ENCODE data around the gene PHYKPL.

Gene PHYKPL

DNA sequence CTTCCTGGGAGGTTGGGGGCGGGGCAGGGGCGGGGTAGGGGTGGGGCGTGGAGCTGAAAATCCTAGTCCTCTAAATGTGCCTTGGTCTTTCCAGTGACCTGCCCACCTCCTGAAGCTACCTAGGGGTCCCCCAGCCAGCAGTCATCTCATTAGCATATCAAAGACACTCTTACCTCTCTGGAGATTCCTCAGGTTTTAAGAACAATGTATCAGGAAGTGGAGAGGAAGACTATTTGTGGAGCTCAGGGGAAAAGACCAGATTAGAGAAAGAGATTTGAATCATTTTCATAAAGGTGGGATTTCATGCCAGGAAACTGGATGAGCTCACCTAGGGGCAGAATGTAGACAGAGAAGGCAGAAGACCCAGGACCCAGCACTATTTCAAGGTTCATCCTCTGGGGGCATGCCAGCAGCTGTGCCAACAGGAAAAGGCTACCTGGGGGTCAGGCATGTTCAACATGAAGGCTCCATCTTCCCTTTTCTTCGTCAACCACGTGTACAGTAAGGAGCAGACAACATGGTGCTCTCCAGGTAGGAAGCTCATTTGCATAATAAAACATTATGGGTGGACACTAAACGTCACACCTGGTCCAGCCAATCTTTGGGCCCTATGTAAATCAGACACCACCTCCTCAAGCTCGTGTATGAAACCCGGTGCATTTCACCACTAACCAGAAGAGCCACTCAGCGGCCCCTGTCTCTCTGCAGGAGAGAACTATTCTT is 52.3 kb downstream of the PHYKPL start:
- DNase-seq: no peak

DNA sequence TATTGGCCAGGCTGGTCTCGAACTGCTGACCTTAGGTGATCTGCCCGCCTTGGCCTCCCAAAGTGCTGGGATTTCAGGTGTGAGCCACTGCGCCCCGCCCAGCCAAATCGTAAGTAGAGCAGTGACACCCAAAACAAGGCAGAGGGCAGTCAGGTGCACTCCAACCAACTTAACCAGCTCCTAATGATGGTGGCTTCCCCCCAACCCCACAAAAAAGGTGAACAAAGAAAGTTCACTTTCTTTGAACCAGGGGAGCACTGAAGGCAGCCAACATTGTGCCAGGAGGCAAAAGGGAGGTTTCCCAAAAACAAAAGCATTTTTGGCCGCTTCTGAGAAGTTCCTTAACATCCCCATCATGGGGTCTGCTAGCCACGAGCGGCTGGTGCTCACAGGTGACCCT is 55.0 kb downstream of the PHYKPL start:
- DNase-seq: no peak

DNA sequence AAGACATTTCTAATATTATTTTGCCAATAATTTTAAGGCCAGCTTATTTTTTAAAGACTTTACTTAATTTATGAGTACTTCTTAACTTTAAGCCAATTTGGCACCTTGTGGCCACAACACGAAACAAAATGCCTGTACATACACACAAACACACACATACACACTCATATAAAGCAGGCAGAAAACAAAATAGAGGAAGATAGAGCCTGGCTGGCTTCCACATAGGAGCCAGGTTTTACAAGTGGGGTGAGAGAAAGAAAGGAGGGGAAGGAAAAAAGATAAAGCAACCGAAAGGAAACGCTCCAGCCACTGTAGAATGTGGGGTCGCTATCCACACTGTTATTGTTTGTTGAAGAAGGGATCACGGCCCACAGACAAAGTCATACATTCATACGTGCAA is 55.8 kb downstream of the PHYKPL start:
- no peak for DNase-seq

DNA sequence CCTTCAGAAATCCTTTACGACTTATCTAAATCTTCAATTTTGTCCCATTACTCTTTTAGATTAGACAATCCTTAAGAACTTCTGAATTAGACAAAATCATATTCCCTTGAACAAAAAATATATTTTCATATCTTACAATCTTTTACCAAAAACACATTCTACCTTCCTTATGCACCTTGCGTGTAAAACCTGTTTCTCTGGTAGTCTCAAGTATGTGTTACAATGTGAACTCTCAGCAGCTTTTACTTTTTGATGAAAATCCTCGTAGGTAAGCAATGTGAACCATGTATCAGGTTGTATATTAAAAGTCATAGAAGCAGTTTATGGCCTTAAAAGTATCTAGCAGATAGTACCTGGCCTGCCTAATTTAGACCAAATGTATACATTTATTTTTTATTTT is 58.1 kb downstream of the PHYKPL start:
- DNase-seq: no peak

DNA sequence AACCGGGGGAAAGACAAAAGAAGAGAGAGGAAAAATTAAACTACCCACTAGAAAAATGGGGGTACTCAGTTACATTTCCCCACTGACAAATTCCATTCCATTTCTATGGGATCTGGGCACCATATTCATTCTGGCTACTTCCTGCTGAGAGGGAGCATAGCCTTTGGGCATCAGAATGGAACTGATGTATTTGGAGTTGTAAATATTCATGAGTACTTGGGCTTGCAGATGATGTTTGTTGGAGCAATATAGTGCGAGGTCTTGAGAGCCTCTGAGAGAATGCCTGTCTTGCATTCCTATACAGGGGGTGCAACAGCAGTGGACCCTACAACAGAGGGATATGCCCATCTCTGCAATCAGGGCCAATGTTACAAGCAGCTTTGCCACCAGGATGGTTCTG is 62.1 kb downstream of the PHYKPL start:
- no peak for DNase-seq

DNA sequence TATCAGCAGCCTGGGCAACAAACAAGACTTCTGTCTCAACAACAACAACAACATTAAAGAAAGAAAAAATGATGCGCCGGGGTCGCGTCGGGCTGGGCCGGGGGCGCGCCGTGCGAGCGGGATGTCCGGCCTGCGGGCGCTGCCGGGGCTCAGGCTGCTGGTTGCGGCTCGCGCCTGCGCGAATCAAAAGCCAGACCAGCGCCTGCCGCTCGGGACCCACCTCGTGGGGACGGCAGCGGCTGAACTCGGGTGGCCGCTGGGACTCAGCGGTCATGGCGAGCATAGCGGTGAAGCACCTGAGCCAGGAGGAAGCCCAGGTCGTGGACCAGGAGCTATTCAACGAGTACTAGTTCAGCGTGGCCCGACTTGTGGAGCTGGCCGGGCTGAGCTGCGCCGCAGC is 67.0 kb downstream of the PHYKPL start:
- DNase-seq: no peak

DNA sequence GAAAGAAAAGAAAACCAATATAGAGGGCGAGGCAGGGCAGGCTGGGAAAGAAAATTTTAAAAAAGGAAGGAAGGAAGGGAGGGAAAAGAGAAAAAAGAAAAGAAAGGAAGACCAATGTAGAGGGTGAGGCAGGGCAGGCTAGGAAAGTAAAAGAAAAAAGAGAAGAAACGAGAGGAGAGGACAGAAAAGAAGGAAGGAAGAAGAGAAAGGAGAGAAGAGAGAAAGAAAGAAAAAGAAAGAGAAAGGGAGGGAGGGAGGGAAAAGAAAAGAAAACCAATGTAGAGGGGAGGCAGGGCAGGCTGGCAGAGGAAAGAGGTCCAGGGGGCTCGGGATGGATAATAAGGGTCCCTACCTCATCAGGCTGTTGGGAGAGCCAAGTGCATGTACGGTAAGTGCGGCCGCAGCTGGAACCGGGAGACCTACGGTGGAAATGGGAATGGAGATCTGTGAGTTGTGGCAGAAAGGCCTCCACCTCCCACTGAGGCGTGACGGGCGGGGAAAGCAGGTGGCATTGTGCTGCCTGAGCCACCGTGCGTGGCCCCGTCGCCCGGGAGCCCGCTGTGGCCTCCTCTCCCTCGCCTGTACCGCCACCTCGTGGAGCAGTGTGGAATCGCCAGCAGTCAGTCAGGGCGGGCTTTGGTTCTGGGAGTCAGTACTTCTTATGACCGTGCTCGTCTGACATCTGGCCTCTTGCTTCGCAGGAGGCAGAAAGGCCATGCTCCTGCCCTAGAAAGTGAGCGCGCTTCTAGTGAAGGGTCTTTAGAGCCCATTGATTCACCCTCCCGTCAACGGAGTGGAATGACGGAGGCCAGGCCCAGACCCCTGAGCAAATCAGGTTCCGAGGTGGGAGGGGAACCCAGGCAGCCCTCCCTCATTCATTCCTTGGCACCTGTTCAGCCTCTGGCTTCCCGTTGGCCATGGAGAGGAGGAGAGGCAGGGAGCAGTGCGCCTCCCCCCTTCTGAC is 68.5 kb downstream of the PHYKPL start:
- peak; percentile 59 for DNase-seq

DNA sequence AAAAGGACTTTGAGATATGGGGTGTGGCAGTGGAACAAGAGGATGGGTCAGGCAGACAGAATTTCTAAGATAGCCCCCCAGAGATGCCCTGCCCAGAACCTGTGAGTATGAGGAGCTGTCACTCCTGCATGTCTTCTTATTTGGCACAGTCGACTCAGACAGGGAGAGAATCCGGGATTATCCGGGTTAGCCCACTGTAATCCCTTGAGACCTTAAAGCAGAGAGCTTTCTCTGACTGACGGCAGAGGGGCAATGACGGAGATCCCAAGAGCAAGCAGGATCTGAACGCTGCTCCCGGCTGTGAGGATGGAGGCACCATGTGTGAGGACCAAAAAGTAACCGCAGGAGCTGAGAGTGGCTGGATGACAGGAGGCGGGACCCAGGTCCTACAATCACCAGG is 70.1 kb downstream of the PHYKPL start:
- DNase-seq: no peak

DNA sequence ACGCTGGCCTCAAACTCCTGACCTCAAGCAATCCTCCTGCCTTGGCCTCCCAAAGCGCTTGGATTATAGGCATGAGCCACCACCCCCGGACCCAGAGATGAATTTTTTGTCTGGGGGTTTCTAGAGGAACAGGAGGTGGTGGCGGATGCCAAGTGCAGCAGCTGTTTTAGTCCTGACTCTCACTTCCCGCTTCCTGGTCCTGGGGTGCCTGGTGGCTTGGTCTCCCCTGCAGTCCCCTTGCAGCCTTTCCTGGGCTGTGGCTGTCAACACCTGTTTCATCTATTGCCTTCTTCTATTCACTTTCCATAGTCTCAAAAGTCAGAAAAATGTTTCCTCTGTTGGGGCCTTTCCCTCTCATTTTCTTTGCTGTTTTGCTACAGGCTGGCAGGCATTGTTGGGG is 72.4 kb downstream of the PHYKPL start:
- DNase-seq: no peak

Measured in fibroblast of skin of abdomen (primary cell).